Neural crest cell (in vitro differentiated cells): ENCODE data around the gene FBXL4. TPM values are rescaled to one million over a fixed set of nuclear protein-coding genes. Genes with fewer than 3 reads are reported as not detected.

Experiments
- DNase-seq: peaks from one replicate; pipeline ENCODE4 v3.0.0; 2021; ENCODE audit warnings: low read depth, mixed read lengths, low spot score
- H3K27ac Mint-ChIP-seq: one replicate; pipeline ENCODE4 v1.8.0; 2021; ENCODE audit warnings: mild to moderate bottlenecking, mixed read lengths; ENCODE audit not compliant: unreplicated experiment
- H3K27me3 Mint-ChIP-seq: 2 replicates; pipeline ENCODE4 v1.8.0; 2021; ENCODE audit warnings: low read depth, mild to moderate bottlenecking, mixed read lengths
- H3K36me3 Mint-ChIP-seq: 2 replicates; pipeline ENCODE4 v1.8.0; 2021; ENCODE audit warnings: low read depth, mild to moderate bottlenecking, mixed read lengths
- H3K4me1 Mint-ChIP-seq: 2 replicates; pipeline ENCODE4 v1.8.0; 2021; ENCODE audit warnings: mixed read lengths
- H3K4me3 Mint-ChIP-seq: one replicate; pipeline ENCODE4 v1.8.0; 2021; ENCODE audit warnings: mild to moderate bottlenecking, mixed read lengths
- H3K9me3 Mint-ChIP-seq: 2 replicates; pipeline ENCODE4 v1.8.0; 2021; ENCODE audit warnings: mixed read lengths
- CTCF ChIP-seq: fragments of 200-600 bp; sonication (generic); conservative IDR thresholded peaks from 2 replicates; pipeline ENCODE4 v1.5.0; 2021; ENCODE audit warnings: antibody characterized with exemption, mild to moderate bottlenecking
- total RNA-seq: library from RNA; stranded (reverse); gene quantifications from 2 replicates; pipeline ENCODE4 v1.2.1, GENCODE V29; 2021

The FBXL4 gene
- total RNA-seq, 1 donor from 2014 or later, result 10.2 TPM

DNA sequence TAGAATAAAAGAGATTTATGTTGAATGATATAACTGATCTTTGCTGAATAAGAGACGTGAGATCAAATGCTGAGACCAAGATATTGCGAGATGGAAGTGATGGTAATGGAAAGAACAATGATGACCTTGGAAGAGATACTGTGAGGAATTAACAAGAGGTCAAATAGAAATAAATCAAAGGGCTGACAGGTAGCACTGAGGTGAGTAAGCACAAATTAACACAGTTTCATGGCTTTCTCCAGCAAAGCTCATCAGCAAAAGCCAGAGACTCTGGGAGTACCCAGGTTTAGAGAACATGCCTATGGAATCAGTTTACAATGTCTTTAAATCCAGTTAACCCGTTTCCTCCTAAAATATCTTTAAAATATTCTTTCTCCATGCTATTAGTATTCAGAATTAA lies 60.1 kb downstream of the FBXL4 start:
- no peaks in the 10 kb centered on the region for H3K4me1 Mint-ChIP-seq
- peaks cover 23% of the 10 kb centered on the region for H3K36me3 Mint-ChIP-seq
- H3K4me3 Mint-ChIP-seq, result no peak overlapping the region
- TF ChIP-seq CTCF, result no peak
- H3K9me3 Mint-ChIP-seq, result no peaks in the 10 kb centered on the region
- H3K27ac Mint-ChIP-seq, result no peak overlapping the region
- no peak for DNase-seq
- no peaks in the 10 kb centered on the region for H3K27me3 Mint-ChIP-seq

- Mint-ChIP-seq H3K27me3 (no peaks in the 10 kb centered on the region), H3K4me3 (no peak overlapping the region), H3K4me1 (no peaks in the 10 kb centered on the region), H3K27ac (no peak overlapping the region), H3K36me3 (peaks cover 26% of the 10 kb centered on the region), H3K9me3 (no peaks in the 10 kb centered on the region)
- TF ChIP-seq CTCF, result no peak
- no peak for DNase-seq
Observed at GRCh38 chr6:98885330-98885729, 62.4 kb downstream of the FBXL4 start.

DNA sequence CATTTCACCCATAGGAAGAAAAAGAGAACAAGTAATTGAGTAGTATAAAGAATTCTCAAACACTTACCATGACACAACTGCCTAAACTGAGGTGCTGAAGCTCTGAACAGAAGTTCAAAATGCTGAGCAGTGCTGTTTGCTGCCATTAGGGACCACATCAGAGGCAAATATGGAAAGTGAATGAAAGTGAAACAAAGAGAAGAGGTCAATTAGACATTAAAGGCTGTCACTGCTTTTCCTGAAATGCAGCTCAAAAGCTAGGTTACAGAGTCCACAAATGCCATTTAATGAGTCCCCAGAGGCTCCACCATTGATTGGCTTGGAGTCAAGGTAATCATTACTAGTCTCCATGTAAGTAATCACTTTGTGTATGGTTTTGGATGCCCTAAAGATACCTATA lies 67.3 kb downstream of the FBXL4 start:
- Mint-ChIP-seq H3K4me3 (no peak overlapping the region), H3K27me3 (no peaks in the 10 kb centered on the region), H3K27ac (no peak overlapping the region), H3K36me3 (peaks cover 3% of the 10 kb centered on the region), H3K9me3 (no peaks in the 10 kb centered on the region), H3K4me1 (no peaks in the 10 kb centered on the region)
- DNase-seq, result no peak
- no peak for TF ChIP-seq CTCF

- no peak for TF ChIP-seq CTCF
- H3K27me3 Mint-ChIP-seq, result no peaks in the 10 kb centered on the region
- no peak overlapping the region for H3K27ac Mint-ChIP-seq
- no peak for DNase-seq
- no peaks in the 10 kb centered on the region for H3K9me3 Mint-ChIP-seq
- H3K4me3 Mint-ChIP-seq, result no peak overlapping the region
- H3K4me1 Mint-ChIP-seq, result peaks cover 4% of the 10 kb centered on the region
- peaks cover 7% of the 10 kb centered on the region for H3K36me3 Mint-ChIP-seq
Observed at GRCh38 chr6:98877250-98877649, 70.5 kb downstream of the FBXL4 start.

DNA sequence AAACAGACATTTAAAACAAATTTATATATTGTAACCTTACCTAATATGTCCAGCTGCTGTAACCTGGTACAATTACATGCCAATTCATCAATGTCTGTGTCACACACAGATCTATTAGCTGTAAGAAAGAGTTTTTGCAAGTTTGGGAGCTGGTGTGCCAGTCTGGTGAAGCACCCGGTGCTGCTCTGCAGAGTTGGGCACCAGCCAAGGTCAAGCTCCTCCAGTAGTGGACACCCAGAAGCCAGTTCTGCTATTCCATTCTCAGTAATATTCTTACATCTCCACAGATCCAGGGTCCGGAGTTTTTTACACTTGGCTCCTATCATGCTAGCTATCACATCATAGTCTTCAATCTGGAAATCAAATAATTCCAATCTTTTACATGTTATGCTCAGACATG lies 72.4 kb downstream of the FBXL4 start:
- DNase-seq, result no peak
- H3K36me3 Mint-ChIP-seq, result peaks cover 14% of the 10 kb centered on the region
- TF ChIP-seq CTCF, result no peak
- H3K4me1 Mint-ChIP-seq, result peaks cover 4% of the 10 kb centered on the region
- H3K9me3 Mint-ChIP-seq, result no peaks in the 10 kb centered on the region
- H3K27ac Mint-ChIP-seq, result no peak overlapping the region
- H3K4me3 Mint-ChIP-seq, result no peak overlapping the region
- no peaks in the 10 kb centered on the region for H3K27me3 Mint-ChIP-seq

GRCh38 chr6:98871821-98872220 lies 75.9 kb downstream of the FBXL4 start:
- TF ChIP-seq CTCF, result no peak
- no peaks in the 10 kb centered on the region for H3K27me3 Mint-ChIP-seq
- H3K36me3 Mint-ChIP-seq, result peaks cover 14% of the 10 kb centered on the region
- H3K4me1 Mint-ChIP-seq, result peaks cover 4% of the 10 kb centered on the region
- no peak for DNase-seq
- H3K4me3 Mint-ChIP-seq, result no peak overlapping the region
- no peaks in the 10 kb centered on the region for H3K9me3 Mint-ChIP-seq
- no peak overlapping the region for H3K27ac Mint-ChIP-seq
